SK-N-SH (cell line): ENCODE results near the gene TLN1. TPM values are rescaled to one million over a fixed set of nuclear protein-coding genes. Genes with fewer than 3 reads are reported as not detected.

Experiments
- CTCF ChIA-PET: fragments of 300-600, 350-600 bp; formaldehyde crosslinking; extraction: SDS; loops from one replicate; lab custom pipeline; 2021; lab: Yijun Ruan, JAX
- POLR2A ChIA-PET: fragments of 350-600 bp; sonication (Branson Sonifier 250); formaldehyde crosslinking; extraction: SDS; loops from one replicate; lab custom pipeline; 2020; ENCODE audit warnings: antibody characterized with exemption, inconsistent platforms; lab: Yijun Ruan, JAX
- DNase-seq: peaks from one replicate; pipeline ENCODE4 v3.0.0; 2012
- H2AFZ ChIP-seq: fragments of 200-600 bp; sonication (generic); 2 replicates; pipeline ENCODE4 v1.8.1; 2016; ENCODE audit warnings: antibody characterized with exemption, mild to moderate bottlenecking, low read depth
- H3F3A ChIP-seq: fragments of 200-600 bp; sonication (generic); replicated peaks from 2 replicates; pipeline ENCODE3; 2016; ENCODE audit warnings: antibody characterized with exemption, mild to moderate bottlenecking; ENCODE audit not compliant: insufficient read depth
- H3K27ac ChIP-seq, 2 experiments: fragments of 200-500 bp in 1 of 2; fragments of 200-600 bp in 1 of 2; sonication (Bioruptor generic) in 1 of 2; sonication (generic), shearing (Covaris generic) in 1 of 2; 2 replicates each; pipeline versions ENCODE4 v1.5.1 to v1.6.1; 2014 to 2016; ENCODE audit warnings: low read depth in 2 of 2, inconsistent platforms in 1 of 2, low read length in 1 of 2, mild to moderate bottlenecking in 1 of 2, mixed read lengths in 1 of 2
- H3K27me3 ChIP-seq: fragments of 200-600 bp; sonication (generic), shearing (Covaris generic); 2 replicates; pipeline ENCODE4 v1.6.1; 2016; ENCODE audit warnings: mixed run types; ENCODE audit not compliant: insufficient read depth
- H3K36me3 ChIP-seq, 2 experiments: fragments of 200-500 bp in 1 of 2; fragments of 200-600 bp in 1 of 2; sonication (Bioruptor generic) in 1 of 2; sonication (generic) in 1 of 2; replicated peaks in 1 of 2; 2 replicates each; pipeline versions ENCODE3 to v1.5.1; 2014 to 2016; ENCODE audit warnings: low read length in 1 of 2, mild to moderate bottlenecking in 1 of 2; ENCODE audit not compliant: insufficient read depth in 2 of 2, control insufficient read depth in 1 of 2
- H3K4me1 ChIP-seq, 2 experiments: fragments of 200-500 bp in 1 of 2; fragments of 200-600 bp in 1 of 2; sonication (Bioruptor generic) in 1 of 2; sonication (generic), shearing (Covaris generic) in 1 of 2; 2 replicates each; pipeline versions ENCODE4 v1.5.1 to v1.6.1; 2014 to 2016; ENCODE audit warnings: low read depth in 1 of 2, low read length in 1 of 2, mixed run types in 1 of 2; ENCODE audit not compliant: insufficient read depth in 2 of 2, control insufficient read depth in 1 of 2
- H3K4me2 ChIP-seq: fragments of 200-600 bp; sonication (generic), shearing (Covaris generic); 2 replicates; pipeline ENCODE4 v1.6.1; 2017; ENCODE audit warnings: mixed run types
- H3K4me3 ChIP-seq, 2 experiments: fragments of 200-500 bp in 1 of 2; fragments of 200-600 bp in 1 of 2; sonication (Bioruptor generic) in 1 of 2; sonication (generic), shearing (Covaris generic) in 1 of 2; 2 replicates each; pipeline versions ENCODE4 v1.5.1 to v1.8.1; 2014 to 2016; ENCODE audit warnings: low read depth in 2 of 2, inconsistent platforms in 1 of 2, low read length in 1 of 2, mild to moderate bottlenecking in 1 of 2, mixed read lengths in 1 of 2, moderate library complexity in 1 of 2
- H3K79me2 ChIP-seq: fragments of 200-600 bp; sonication (generic); 2 replicates; pipeline ENCODE4 v1.8.1; 2017; ENCODE audit warnings: mild to moderate bottlenecking; ENCODE audit not compliant: insufficient read depth
- H3K9ac ChIP-seq: fragments of 200-600 bp; sonication (generic); 2 replicates; pipeline ENCODE4 v1.6.1; 2017; ENCODE audit warnings: mixed run types
- H3K9me2 ChIP-seq: fragments of 200-600 bp; sonication (generic); 2 replicates; pipeline ENCODE4 v1.6.1; 2017; ENCODE audit warnings: mixed run types
- H3K9me3 ChIP-seq: fragments of 200-600 bp; sonication (generic); 2 replicates; pipeline ENCODE4 v1.6.1; 2017; ENCODE audit warnings: mixed run types, mild to moderate bottlenecking, moderate library complexity
- H4K20me1 ChIP-seq: fragments of 200-600 bp; sonication (generic); 2 replicates; pipeline ENCODE4 v1.6.1; 2017; ENCODE audit warnings: mild to moderate bottlenecking, mixed run types; ENCODE audit not compliant: insufficient read depth
- CHD2 ChIP-seq: fragments of 150-350 bp; IDR thresholded peaks from 2 replicates; pipeline ENCODE4 v1.6.1; 2018; ENCODE audit warnings: low read length; ENCODE audit not compliant: partially characterized antibody
- CTCF ChIP-seq: fragments of 200-600 bp; sonication (generic); IDR thresholded peaks from 2 replicates; pipeline ENCODE4 v1.6.1; 2017; ENCODE audit warnings: antibody characterized with exemption, mild to moderate bottlenecking, moderate library complexity
- EP300 ChIP-seq, 2 experiments: IDR thresholded peaks; 2 replicates each; pipeline versions ENCODE4 v1.4.0 to v1.6.1; 2012; ENCODE audit warnings: borderline replicate concordance in 1 of 2, low read depth in 1 of 2, low read length in 1 of 2
- FOSL2 ChIP-seq: IDR thresholded peaks from 2 replicates; pipeline ENCODE4 v1.4.0; 2012; ENCODE audit warnings: low read depth, mild to moderate bottlenecking, moderate library complexity, borderline replicate concordance
- GABPA ChIP-seq: IDR thresholded peaks from 2 replicates; pipeline ENCODE4 v1.4.0; 2012; ENCODE audit warnings: low read depth, mild to moderate bottlenecking
- MEF2A ChIP-seq: IDR thresholded peaks from 2 replicates; pipeline ENCODE4 v1.4.0; 2012; ENCODE audit warnings: low read depth, borderline replicate concordance
- NFIC ChIP-seq: IDR thresholded peaks from 2 replicates; pipeline ENCODE4 v1.4.0; 2012; ENCODE audit warnings: borderline replicate concordance
- NRF1 ChIP-seq: IDR thresholded peaks from 2 replicates; pipeline ENCODE4 v1.6.1; 2012; ENCODE audit warnings: low read depth, mild to moderate bottlenecking, low read length
- POLR2AphosphoS5 ChIP-seq: IDR thresholded peaks from 2 replicates; pipeline ENCODE4 v1.6.1; 2012; ENCODE audit warnings: low read depth, low read length
- RAD21 ChIP-seq: IDR thresholded peaks from 2 replicates; pipeline ENCODE4 v1.6.1; 2012; ENCODE audit warnings: mild to moderate bottlenecking, low read length
- SIN3A ChIP-seq: IDR thresholded peaks from 2 replicates; pipeline ENCODE4 v1.6.1; 2012; ENCODE audit warnings: low read depth, mild to moderate bottlenecking, low read length, moderate library complexity, borderline replicate concordance
- TAF1 ChIP-seq: IDR thresholded peaks from 2 replicates; pipeline ENCODE4 v1.6.1; 2012; ENCODE audit warnings: low read depth, mild to moderate bottlenecking, low read length, moderate library complexity, borderline replicate concordance
- TCF12 ChIP-seq: IDR thresholded peaks from 2 replicates; pipeline ENCODE4 v1.4.0; 2012
- TEAD4 ChIP-seq: IDR thresholded peaks from 2 replicates; pipeline ENCODE4 v1.4.0; 2012; ENCODE audit warnings: mild to moderate bottlenecking, borderline replicate concordance; ENCODE audit not compliant: insufficient read depth
- WGBS: methylation state at CpG from one replicate; pipeline ENCODE4 v1.1.6; 2017; ENCODE audit warnings: low lambda C conversion rate; 5-methylcytosine and 5-hydroxymethylcytosine counted together
- polyA plus RNA-seq, 3 experiments: library from polyadenylated mRNA; depleted of rRNA; stranded (reverse); fragments of >200 nt; gene quantifications; 2 replicates each; pipeline ENCODE4 v1.2.3, GENCODE V29; 2012
- TF ChIP-seq, protein P1 (sequence below): IDR thresholded peaks from 2 replicates; pipeline ENCODE4 v1.4.0; 2012; ENCODE audit warnings: low read depth
- TF ChIP-seq, protein P2 (sequence below): IDR thresholded peaks from 2 replicates; pipeline ENCODE4; 2012
- TF ChIP-seq, protein P3 (sequence below): IDR thresholded peaks from 2 replicates; pipeline ENCODE4 v1.4.0; 2012; ENCODE audit warnings: low read depth, borderline replicate concordance
- TF ChIP-seq, protein P4 (sequence below): fragments of 150-350 bp; IDR thresholded peaks from 2 replicates; pipeline ENCODE4 v1.6.1; 2016; ENCODE audit warnings: mild to moderate bottlenecking, low read depth, low read length

The TLN1 gene
- polyA plus RNA-seq, 1 of the 3 experiments (the other 2 are of a cell fraction): 115 TPM

DNA sequence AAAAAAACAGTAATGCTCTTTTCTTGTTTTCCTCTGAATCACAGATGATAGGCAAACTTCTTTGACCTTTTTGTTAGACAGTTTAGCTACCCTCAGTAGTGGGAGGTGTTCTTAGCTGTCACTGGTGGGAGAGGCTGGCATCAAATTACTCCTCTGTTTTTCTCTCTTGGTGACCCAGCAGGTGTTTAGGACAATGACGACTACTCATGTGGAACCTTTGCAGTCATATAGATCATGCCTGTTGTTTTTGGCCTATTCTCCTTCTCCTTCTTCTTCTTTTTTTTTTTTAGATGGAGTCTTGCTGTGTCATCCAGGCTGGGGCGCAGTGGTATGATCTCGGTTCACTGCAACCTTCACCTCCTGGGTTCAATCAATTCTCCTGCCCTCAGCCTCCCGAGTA is 44.0 kb upstream of the TLN1 start:
- no peaks in the 10 kb centered on the region for H3K9me3 ChIP-seq
- no peak overlapping the region for H3K9ac ChIP-seq
- H3F3A ChIP-seq: no peaks in the 10 kb centered on the region
- H3K4me2 ChIP-seq: no peak overlapping the region
- no peaks in the 10 kb centered on the region for H3K9me2 ChIP-seq
- no peaks in the 10 kb centered on the region for H3K27me3 ChIP-seq
- no peak overlapping the region for H3K27ac ChIP-seq
- TF ChIP-seq TCF12 (no peak), FOSL2 (no peak), EP300 (IDR thresholded peaks at IDR 0.05; ENCODE audit: borderline replicate concordance in 1 of 2, low read depth in 1 of 2, low read length in 1 of 2) (no peak), TEAD4 (no peak), CHD2 (no peak), MEF2A (no peak), GABPA (no peak), NFIC (no peak)
- TF ChIP-seq, protein P1, sequence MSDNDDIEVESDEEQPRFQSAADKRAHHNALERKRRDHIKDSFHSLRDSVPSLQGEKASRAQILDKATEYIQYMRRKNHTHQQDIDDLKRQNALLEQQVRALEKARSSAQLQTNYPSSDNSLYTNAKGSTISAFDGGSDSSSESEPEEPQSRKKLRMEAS: no peak
- TF ChIP-seq, protein P2, sequence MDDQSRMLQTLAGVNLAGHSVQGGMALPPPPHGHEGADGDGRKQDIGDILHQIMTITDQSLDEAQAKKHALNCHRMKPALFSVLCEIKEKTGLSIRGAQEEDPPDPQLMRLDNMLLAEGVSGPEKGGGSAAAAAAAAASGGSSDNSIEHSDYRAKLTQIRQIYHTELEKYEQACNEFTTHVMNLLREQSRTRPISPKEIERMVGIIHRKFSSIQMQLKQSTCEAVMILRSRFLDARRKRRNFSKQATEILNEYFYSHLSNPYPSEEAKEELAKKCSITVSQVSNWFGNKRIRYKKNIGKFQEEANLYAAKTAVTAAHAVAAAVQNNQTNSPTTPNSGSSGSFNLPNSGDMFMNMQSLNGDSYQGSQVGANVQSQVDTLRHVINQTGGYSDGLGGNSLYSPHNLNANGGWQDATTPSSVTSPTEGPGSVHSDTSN: no peak
- TF ChIP-seq, protein P3, sequence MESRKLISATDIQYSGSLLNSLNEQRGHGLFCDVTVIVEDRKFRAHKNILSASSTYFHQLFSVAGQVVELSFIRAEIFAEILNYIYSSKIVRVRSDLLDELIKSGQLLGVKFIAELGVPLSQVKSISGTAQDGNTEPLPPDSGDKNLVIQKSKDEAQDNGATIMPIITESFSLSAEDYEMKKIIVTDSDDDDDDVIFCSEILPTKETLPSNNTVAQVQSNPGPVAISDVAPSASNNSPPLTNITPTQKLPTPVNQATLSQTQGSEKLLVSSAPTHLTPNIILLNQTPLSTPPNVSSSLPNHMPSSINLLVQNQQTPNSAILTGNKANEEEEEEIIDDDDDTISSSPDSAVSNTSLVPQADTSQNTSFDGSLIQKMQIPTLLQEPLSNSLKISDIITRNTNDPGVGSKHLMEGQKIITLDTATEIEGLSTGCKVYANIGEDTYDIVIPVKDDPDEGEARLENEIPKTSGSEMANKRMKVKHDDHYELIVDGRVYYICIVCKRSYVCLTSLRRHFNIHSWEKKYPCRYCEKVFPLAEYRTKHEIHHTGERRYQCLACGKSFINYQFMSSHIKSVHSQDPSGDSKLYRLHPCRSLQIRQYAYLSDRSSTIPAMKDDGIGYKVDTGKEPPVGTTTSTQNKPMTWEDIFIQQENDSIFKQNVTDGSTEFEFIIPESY: no peak
- TF ChIP-seq, all 33 proteins: peak for 0
- no peaks in the 10 kb centered on the region for H3K79me2 ChIP-seq
- DNase-seq: no peak
- WGBS: 94% methylated on average over 4 of the region's 4 CpGs
- no peaks in the 10 kb centered on the region for H3K36me3 ChIP-seq
- no peak overlapping the region for H3K4me3 ChIP-seq
- POLR2A ChIA-PET: no interaction called here
- H2AFZ ChIP-seq: no peak overlapping the region
- CTCF ChIA-PET: interaction anchor here (1.3 to 3.3 kb wide), 5 partner anchors 14 to 169 kb away, joined by 3 to 16 read pairs (median 6); no protein-coding TSS in a partner anchor
- H3K4me1 ChIP-seq: peaks cover 2 to 4% of the 10 kb centered on the region in 2 experiments; a peak in 3 of 4 replicates
- H4K20me1 ChIP-seq: no peaks in the 10 kb centered on the region

DNA sequence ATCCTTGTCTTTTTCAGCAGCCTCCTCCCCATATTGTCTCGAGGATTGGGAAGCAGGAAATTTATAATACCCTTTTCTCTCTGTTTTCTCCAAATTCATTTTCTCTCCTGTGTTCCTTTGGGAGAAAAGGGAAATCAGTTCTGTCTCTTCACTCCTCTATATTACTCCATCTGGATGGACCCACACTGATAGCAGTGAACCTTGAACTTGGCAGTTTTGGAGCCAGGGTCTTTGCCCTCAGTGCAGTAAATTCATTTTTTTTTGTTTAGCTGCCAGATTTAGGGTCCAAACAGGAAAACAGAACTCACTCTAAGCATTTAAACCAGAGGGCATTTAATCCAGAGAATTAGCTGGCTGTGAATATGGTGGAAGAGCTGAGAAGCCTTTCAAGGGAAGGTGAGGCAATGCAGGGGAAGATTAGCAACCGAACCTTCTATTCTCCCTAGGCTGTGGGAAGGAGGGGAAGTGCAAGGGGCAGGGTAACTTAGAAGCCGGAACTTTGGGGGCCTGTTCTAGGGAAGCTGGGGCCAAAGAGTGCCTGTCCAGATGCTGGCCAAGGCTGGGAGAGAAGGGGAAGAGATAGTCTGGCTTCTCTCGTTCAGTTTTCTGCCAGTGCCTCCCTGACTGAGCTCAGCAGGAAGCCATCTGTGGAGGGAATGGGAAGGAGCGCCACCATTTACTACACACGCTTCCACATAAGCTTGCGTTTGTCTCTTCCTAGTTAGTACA is 43.1 kb upstream of the TLN1 start:
- Histone ChIP-seq H3K9me3 (no peaks in the 10 kb centered on the region), H4K20me1 (no peaks in the 10 kb centered on the region), H2AFZ (no peak overlapping the region), H3K27ac (no peak overlapping the region), H3K36me3 (no peaks in the 10 kb centered on the region), H3K4me2 (no peak overlapping the region), H3K4me3 (no peak overlapping the region), H3K9ac (no peak overlapping the region), H3K9me2 (no peaks in the 10 kb centered on the region), H3F3A (no peaks in the 10 kb centered on the region), H3K79me2 (no peaks in the 10 kb centered on the region), H3K27me3 (no peaks in the 10 kb centered on the region), H3K4me1 (peaks cover 5 to 6% of the 10 kb centered on the region in 2 experiments; a peak in 3 of 4 replicates)
- DNase-seq: no peak
- ChIA-PET POLR2A (no interaction called here), CTCF (interaction anchor here (1.3 to 3.3 kb wide), 4 partner anchors 15 to 107 kb away, joined by 4 to 16 read pairs (median 6); no protein-coding TSS in a partner anchor)
- WGBS: 89% methylated on average over 7 of the region's 7 CpGs
- TF ChIP-seq SIN3A (no peak), RAD21 (no peak), EP300 (IDR thresholded peaks at IDR 0.05; ENCODE audit: borderline replicate concordance in 1 of 2, low read depth in 1 of 2, low read length in 1 of 2) (no peak), POLR2AphosphoS5 (no peak), CHD2 (no peak), MEF2A (no peak), TAF1 (no peak), GABPA (no peak), TCF12 (no peak), TEAD4 (no peak), CTCF (no peak), NRF1 (no peak), FOSL2 (no peak)
- TF ChIP-seq, protein P2: no peak
- TF ChIP-seq, protein P4, sequence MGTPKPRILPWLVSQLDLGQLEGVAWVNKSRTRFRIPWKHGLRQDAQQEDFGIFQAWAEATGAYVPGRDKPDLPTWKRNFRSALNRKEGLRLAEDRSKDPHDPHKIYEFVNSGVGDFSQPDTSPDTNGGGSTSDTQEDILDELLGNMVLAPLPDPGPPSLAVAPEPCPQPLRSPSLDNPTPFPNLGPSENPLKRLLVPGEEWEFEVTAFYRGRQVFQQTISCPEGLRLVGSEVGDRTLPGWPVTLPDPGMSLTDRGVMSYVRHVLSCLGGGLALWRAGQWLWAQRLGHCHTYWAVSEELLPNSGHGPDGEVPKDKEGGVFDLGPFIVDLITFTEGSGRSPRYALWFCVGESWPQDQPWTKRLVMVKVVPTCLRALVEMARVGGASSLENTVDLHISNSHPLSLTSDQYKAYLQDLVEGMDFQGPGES: no peak
